ENCODE measurements around the gene XAGE1A. TPM values are rescaled to one million over a fixed set of nuclear protein-coding genes. Genes with fewer than 3 reads are reported as not detected.

Gene XAGE1A
- total RNA-seq = not detected in 2 replicates

GRCh38 chrX:52495545-52496418 lies at the start of gene XAGE1A:
XAGE1A (plus strand) TSS chrX:52495808; CDS start chrX:52497362, 1,554 bp downstream.

GRCh38 chrX:52516987-52517325 lies 21.3 kb downstream of the XAGE1A start, which contains the start of gene XAGE1B:
XAGE1B (minus strand) TSS chrX:52517063; CDS start chrX:52515527, 1,536 bp downstream.

Other genes starting within 250 kb of the XAGE1A start
- not detected in 2 replicates for gene XAGE2, start 126.8 kb upstream of the XAGE1A start, total RNA-seq
- not detected in 2 replicates for gene XAGE1B, start 21.3 kb downstream of the XAGE1A start, total RNA-seq
- not detected in 2 replicates for gene SSX7, start 159.1 kb downstream of the XAGE1A start, total RNA-seq
- gene SSX2, start 211.4 kb downstream of the XAGE1A start, total RNA-seq = not detected in 2 replicates